Right atrium auricular region (tissue), 2 donors: ENCODE results near the gene NLRC3. TPM values are rescaled to one million over a fixed set of nuclear protein-coding genes. Genes with fewer than 3 reads are reported as not detected.
"Not testable (repeated sequence)": the region's sequence is repeated elsewhere in the genome, so short reads cannot be mapped to it uniquely, and the experiment has no call there.

Experiments
- DNase-seq: peaks from one replicate; pipeline ENCODE4 v3.0.0-alpha.2; 2019; ENCODE audit warnings: low spot score
- H3K27ac ChIP-seq, 2 donors: fragments of 200-600 bp; sonication (generic); 1 replicate in 1 of 2; 2 replicates in 1 of 2; pipeline ENCODE4 v1.5.1; 2016 to 2019
- H3K27me3 ChIP-seq, 2 donors: fragments of 200-600 bp; sonication (generic); one replicate each; pipeline versions ENCODE4 v1.5.1 to v1.6.0; 2017 to 2019
- H3K36me3 ChIP-seq: fragments of 200-600 bp; sonication (generic); one replicate; pipeline ENCODE4 v1.5.1; 2016
- H3K4me1 ChIP-seq, 2 donors: fragments of 200-600 bp; sonication (generic); one replicate each; pipeline versions ENCODE4 v1.5.1 to v1.6.0; 2017 to 2019
- H3K4me3 ChIP-seq, 2 donors: fragments of 200-600 bp; sonication (generic); 1 replicate in 1 of 2; 2 replicates in 1 of 2; pipeline ENCODE4 v1.5.1; 2017 to 2019; ENCODE audit warnings: mild to moderate bottlenecking in 1 of 2, moderate library complexity in 1 of 2
- H3K9me3 ChIP-seq, 2 donors: fragments of 200-600 bp; sonication (generic); one replicate each; pipeline ENCODE4 v1.5.1; 2019
- CTCF ChIP-seq, 2 donors: fragments of 200-600 bp; sonication (generic); IDR thresholded peaks; one replicate each; pipeline ENCODE4 v1.5.1; 2019; ENCODE audit warnings: antibody characterized with exemption in 2 of 2
- total RNA-seq, 2 donors: library from RNA; depleted of rRNA; stranded (reverse); fragments of >200 nt; gene quantifications; one replicate each; pipeline ENCODE4 v1.1.0, GENCODE V29; 2016

NLRC3 gene
- total RNA-seq, 2 donors from 2014 or later = 0.85 to 1.1 TPM

- no peak overlapping the region for H3K27ac ChIP-seq
- no peak for DNase-seq
- TF ChIP-seq CTCF (IDR thresholded peaks at IDR 0.05) = no peak
- peaks cover 0 to 4% of the 10 kb centered on the region in 2 donors for H3K4me1 ChIP-seq
- H3K4me3 ChIP-seq = no peak overlapping the region
- no peaks in the 10 kb centered on the region for H3K27me3 ChIP-seq
- no peaks in the 10 kb centered on the region for H3K9me3 ChIP-seq
- H3K36me3 ChIP-seq = peaks cover 45% of the 10 kb centered on the region
Observed at GRCh38 chr16:3529175-3529574, 48.0 kb downstream of the NLRC3 start.

GRCh38 chr16:3528406-3528805 is 48.8 kb downstream of the NLRC3 start:
- no peak for DNase-seq

GRCh38 chr16:3527216-3527829 is 49.9 kb downstream of the NLRC3 start:
- H3K4me3 ChIP-seq, H3K27me3 ChIP-seq, H3K27ac ChIP-seq, H3K9me3 ChIP-seq, H3K4me1 ChIP-seq: not testable (repeated sequence)
- DNase-seq = peak; percentile 80
- peaks cover 44% of the 10 kb centered on the region for H3K36me3 ChIP-seq
- peak; percentile 65 to 75 for TF ChIP-seq CTCF (IDR thresholded peaks at IDR 0.05)

More at GRCh38 chr16:3528406-3528805, 48.8 kb downstream of the NLRC3 start:
- H3K4me1 ChIP-seq = peaks cover 0 to 4% of the 10 kb centered on the region in 2 donors
- TF ChIP-seq CTCF (IDR thresholded peaks at IDR 0.05) = no peak
- no peaks in the 10 kb centered on the region for H3K27me3 ChIP-seq
- H3K36me3 ChIP-seq = peaks cover 48% of the 10 kb centered on the region
- H3K4me3 ChIP-seq = no peak overlapping the region
- H3K27ac ChIP-seq = no peak overlapping the region
- H3K9me3 ChIP-seq = no peaks in the 10 kb centered on the region

- TF ChIP-seq CTCF (IDR thresholded peaks at IDR 0.05) = no peak
- Histone ChIP-seq H3K27ac (no peak overlapping the region), H3K36me3 (peaks cover 41% of the 10 kb centered on the region), H3K4me3 (no peak overlapping the region), H3K9me3 (no peaks in the 10 kb centered on the region), H3K4me1 (peaks cover 0 to 4% of the 10 kb centered on the region in 2 donors), H3K27me3 (no peaks in the 10 kb centered on the region)
- no peak for DNase-seq
Observed at GRCh38 chr16:3525951-3526350, 51.3 kb downstream of the NLRC3 start.

- Histone ChIP-seq H3K4me3 (no peak overlapping the region), H3K4me1 (peaks cover 0 to 4% of the 10 kb centered on the region in 2 donors), H3K27me3 (no peaks in the 10 kb centered on the region), H3K36me3 (peaks cover 51% of the 10 kb centered on the region), H3K9me3 (no peaks in the 10 kb centered on the region), H3K27ac (no peak overlapping the region)
- DNase-seq = no peak
- no peak for TF ChIP-seq CTCF (IDR thresholded peaks at IDR 0.05)
Observed at GRCh38 chr16:3523281-3523680, 53.9 kb downstream of the NLRC3 start.

- TF ChIP-seq CTCF (IDR thresholded peaks at IDR 0.05) = no peak
- Histone ChIP-seq H3K9me3 (no peaks in the 10 kb centered on the region), H3K27ac (no peak overlapping the region), H3K4me3 (no peak overlapping the region), H3K36me3 (peaks cover 57% of the 10 kb centered on the region), H3K4me1 (no peaks in the 10 kb centered on the region), H3K27me3 (no peaks in the 10 kb centered on the region)
- DNase-seq = no peak
Observed at GRCh38 chr16:3520841-3521240, 56.4 kb downstream of the NLRC3 start.
